HG02763 (cell line): ENCODE results near the gene CALM1.
"Not testable (repeated sequence)": the region's sequence is repeated elsewhere in the genome, so short reads cannot be mapped to it uniquely, and the experiment has no call there.

ENCODE experiments used
- ATAC-seq: cut with Tn5 transposase; IDR thresholded peaks from one replicate; pipeline ENCODE4 v1.9.1; 2021; ENCODE audit warnings: mild to moderate bottlenecking, moderate library complexity; ENCODE audit not compliant: unreplicated experiment

The CALM1 gene

DNA sequence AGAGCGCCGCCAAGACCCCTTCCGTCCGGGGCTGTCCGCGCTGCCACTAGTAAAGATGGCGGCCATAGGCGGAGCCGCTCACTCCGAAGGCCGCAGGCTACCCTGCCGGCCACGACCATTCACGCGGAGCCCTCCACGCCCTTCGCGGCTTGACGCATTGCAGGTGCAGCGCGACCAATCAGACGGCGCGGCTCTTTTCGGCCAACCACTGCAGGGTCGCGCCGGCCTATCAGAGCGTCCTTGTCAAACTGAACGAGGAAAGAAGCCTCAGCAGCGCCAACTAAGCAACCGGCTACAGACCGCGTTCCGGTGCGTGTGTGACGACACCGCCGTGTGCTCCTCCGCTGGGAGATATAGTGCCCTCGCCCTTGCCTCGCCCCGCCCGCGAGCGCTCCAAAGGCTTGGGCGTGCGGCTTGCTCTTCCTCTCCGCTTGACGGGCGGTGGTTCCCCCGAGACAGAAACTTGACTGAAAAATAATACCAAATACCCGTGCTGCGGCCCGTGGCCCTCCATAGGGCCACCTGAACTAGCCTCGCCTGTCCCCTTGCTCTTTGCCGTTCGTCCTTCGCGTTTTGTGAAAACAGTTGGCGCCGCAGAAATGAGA lies 13.6 kb upstream of the CALM1 start:
- ATAC-seq, result peak; percentile 92

DNA sequence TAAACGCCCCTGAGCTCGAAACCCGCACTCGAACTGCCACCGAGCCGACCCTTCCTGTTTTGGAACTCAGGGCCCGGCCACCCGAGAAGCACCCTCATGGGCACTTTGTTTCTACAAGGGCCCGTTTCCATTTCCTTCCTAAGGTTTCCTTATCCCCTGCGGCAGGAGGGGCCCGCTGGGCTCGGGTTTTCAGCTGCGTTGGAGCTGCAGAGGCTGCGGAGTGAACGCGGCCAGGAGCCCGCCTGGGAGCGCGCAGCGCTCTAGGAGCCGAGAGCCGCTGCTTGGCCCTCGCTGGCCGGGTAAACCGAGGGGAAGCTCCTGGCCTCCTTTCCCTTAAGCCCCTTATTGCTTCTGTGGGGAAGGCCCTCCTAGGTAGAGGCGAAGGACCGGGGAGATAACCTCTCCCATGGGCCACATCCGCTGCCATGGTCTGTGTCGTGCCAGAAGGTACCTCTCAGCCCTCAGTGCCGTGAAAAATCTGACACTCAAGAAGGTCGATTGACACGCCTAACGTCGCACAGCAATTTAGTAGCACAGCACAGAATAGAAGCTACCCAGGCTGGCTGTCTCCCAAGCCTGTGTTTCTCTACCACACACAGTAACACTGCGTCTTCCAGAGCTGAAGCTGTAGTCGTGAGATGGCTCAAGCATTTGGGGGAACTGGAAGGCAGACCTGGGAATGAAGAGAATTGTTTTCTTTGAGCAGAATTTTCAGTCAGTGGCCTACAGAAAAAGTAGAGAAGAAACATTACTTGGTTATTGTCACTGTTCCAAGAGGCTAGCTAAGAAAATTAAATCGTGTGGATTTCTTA lies 12.9 kb upstream of the CALM1 start:
- ATAC-seq, result no peak

DNA sequence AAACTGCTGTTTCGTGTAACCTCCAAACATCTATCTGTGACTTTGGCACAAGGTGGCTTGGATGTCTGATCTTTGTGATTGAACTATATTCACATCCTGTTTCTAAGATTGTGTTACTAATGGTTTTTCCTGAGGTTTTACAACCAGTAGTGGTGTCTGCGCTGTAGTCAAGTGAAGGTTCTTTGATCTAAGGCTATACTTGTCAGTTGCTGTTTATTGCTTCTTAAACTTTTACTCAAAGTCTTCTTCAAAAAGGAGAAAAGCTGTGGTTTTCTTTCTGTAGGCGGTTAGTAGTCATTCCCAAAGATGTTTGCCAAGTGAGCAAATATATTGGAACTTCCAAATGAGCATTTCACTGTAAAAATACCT lies 12.3 kb upstream of the CALM1 start:
- ATAC-seq, result no peak

DNA sequence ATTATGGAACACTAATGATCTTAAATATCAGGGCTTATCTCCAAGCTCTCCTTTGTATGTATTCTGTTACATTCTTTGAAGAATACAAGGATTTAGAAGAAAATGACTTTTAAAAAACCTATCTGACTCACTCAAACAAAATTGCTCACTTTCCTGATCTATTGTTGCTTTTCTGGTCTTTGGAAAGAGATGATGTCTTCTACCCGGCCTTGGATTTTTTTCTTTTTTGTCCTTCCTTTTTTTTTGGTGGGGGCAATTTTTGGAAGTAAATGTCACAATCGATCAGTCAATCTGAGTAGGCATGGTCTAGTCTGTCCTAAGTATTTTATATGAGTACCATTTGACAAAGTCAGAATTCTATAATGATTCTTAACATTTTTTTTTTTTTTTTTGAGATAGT lies 10.5 kb upstream of the CALM1 start:
- no peak for ATAC-seq

DNA sequence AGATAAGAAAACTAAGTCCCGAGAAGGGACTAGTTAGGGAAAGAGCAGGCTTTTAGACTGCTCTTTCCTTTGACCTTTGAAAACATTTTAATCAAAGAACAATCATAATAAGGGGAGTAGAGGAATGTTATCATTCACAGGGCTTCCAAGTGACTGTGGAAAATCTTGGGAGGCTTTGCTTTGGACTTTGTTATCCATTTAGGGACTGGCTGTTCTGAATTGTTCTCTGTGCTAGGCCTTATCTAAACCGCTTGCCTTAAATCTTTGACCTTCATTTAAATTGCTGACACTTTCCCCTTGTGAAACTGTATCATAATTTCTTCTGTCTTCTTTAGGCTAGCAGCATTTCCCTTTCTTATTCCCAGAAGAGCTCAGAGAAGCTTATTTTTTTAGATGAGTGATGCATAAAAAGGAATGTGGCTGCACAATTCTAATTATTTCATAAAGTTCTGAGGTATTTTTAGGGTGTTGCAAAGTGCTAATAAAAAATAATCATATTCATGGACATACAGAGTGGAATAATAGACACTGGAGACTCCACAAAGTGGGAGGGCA lies 9.5 kb upstream of the CALM1 start:
- ATAC-seq, result no peak

DNA sequence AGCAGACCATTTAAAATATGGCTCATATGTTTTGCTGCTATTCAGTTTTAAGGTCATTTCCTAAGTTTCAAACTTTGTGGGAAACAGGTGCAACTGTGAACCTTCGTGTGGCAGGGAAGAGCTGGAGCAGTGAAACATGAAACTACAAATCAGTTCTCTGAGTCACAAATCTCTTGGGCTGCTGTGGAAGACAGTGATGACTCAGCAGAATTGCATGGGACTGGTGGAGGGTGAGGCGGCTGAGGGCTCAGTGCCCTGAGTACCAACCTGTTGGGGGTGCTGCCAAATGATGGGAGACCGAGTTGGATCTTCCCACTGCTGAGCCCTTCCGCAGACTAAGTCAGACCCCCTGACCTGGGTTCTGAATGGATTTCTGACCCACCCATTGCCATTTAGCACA lies 8.4 kb upstream of the CALM1 start:
- ATAC-seq, result no peak

DNA sequence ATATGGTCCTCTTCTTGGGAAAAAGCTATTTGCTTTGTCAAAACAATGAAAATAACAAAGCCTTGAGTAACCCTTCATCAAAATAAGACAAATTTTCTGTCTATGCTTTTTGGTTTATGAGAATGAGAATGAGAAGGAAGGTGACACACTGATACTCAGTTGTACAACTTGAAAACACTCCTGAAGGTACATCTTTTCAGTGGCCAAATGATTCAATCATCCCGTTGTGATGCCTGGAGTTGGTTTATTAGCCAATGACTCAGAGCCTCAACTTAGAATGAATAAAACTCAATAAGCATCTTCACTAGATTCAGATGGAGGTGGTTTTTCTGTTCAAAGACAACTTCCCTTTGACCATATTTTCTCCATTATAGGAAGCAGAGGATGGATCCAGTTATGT lies 7.8 kb upstream of the CALM1 start:
- no peak for ATAC-seq

DNA sequence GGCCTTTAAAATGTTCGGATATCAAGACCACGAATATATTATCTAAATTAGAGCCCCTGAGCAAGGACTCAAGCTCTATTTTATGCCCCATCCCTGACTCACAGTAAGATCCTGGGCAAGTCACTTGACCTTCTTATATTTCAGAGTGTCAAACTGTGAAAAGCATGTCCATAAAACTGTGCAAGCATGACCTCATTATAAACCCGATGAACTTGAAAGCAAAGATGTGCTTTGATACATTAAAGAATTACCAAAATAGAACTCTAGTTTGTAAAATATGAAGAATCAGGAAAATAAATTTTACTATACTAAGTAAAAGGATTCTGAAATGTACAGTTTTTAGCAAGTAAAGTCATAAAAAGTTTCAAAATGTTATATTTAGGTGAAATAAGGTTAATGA lies 2.9 kb upstream of the CALM1 start:
- ATAC-seq, result no peak

DNA sequence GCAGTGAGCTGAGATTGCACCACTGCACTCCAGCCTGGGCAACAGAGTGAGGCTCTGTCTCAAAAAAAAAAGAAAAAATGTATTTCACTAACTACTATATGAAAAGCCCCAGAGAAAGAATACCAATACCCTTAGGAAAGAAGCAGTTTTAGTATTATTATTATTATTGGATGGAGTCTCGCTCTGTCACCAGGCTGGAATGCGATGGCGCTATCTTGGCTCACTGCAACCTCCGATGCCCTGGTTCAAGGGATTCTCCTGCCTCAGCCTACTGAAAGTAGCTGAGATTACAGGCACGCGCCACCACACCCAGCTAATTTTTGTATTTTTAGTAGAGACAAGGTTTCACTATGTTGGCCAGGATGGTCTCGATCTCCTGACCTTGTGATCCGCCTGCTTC lies 2.0 kb upstream of the CALM1 start:
- ATAC-seq, result not testable (repeated sequence)

DNA sequence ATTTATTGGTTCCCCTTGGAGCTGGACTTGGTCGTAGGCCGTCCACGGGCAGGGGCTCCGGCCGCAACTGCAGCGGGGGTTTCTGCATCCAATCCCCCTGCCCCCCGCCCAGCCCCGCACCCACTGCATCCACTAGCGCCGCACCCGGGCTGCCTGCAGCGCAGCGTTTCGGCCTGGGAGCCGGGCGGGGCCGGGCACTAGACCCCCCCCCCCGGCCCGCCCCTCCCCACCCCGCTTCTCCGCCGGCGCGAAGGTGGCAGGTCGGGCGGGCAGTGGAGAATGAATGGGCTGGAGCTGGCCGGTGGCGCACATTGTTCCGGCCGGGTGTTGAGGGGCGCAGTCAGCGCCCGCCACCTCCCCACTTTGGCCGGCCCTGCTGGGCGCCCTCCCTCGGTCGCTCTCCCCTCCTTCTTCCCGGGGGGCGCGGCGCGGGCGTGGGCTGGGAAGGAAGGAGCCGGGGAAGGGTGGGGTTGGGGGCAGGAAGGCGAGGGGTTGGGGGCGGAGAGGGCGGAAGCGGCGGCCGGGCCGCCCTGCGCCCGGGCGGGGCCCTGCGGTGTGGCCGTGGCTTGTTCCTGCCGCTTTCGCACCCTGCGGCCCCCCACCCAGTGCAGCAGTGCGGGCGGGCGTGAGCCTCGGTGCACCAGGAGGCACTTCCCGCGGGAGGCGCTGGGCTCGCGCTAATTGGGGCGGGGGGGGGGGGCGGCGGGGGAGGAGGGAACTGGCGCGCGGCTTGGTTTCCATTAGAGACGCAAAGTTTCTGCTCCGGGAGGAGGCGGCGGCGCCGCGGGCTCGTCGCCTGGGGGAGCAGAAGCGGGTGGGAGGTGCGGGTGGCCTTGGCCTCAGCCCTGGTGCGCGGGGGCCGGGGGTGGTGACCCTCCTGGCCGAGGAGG lies 841 bp downstream of the CALM1 start:
- ATAC-seq, result peak; percentile 17

DNA sequence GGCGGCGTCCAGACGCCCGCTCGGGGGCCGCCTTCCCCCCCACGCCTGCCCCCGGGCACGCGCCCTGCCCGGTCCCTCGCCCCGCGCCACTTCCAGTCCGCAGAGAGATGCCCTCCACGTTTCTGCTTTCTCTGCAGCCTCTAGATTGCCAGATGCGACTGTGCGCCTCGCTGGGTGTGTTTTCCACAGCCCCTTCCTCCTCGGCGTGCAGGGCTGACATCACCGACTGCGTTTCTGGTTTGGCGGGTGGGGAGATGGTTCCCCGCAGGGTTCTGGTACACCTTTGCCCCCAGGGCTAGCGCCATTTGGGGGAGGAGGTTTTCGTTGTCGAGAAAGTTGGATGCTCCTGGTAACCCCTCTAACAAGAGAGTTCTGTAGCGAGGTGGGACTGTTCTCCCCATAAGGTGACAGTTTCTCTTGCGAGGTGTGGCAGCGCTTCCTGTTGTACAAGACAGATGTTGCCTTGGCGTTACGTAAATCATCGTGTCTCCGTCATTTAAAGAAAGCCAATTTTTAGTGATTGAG lies 1.5 kb downstream of the CALM1 start:
- ATAC-seq, result peak; percentile 8

DNA sequence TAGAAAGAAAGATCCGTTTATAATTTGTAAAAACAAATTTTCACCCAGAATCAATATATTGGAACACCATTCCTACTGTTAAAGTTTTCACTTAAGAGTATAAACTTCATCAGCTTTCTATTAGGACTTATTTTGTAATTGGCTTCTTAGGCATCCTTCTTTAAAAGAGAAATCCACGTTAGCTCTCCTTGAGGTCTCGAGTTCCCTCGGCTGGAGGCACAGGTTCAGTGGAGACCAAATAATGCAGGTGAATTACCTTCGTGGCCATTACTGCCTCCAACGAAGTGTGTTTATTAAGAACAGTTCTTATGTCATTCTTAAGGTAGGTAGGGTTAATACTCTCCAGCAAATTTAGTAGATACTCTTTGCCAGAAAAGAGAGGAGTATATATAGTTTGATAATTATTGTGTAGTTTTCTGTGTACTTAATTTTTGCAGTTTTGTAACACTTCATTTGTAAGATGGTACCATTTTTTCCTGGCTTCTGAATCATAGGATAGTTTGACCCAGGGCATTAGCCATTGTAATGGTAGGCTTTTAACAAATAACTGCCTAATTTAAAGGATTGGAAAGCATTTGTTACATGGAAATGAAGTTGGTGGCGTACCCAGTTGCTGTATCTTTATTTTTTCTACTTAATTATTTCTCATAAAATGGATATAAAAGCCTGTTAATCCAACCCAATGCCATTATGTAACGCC lies 2.2 kb downstream of the CALM1 start:
- no peak for ATAC-seq

DNA sequence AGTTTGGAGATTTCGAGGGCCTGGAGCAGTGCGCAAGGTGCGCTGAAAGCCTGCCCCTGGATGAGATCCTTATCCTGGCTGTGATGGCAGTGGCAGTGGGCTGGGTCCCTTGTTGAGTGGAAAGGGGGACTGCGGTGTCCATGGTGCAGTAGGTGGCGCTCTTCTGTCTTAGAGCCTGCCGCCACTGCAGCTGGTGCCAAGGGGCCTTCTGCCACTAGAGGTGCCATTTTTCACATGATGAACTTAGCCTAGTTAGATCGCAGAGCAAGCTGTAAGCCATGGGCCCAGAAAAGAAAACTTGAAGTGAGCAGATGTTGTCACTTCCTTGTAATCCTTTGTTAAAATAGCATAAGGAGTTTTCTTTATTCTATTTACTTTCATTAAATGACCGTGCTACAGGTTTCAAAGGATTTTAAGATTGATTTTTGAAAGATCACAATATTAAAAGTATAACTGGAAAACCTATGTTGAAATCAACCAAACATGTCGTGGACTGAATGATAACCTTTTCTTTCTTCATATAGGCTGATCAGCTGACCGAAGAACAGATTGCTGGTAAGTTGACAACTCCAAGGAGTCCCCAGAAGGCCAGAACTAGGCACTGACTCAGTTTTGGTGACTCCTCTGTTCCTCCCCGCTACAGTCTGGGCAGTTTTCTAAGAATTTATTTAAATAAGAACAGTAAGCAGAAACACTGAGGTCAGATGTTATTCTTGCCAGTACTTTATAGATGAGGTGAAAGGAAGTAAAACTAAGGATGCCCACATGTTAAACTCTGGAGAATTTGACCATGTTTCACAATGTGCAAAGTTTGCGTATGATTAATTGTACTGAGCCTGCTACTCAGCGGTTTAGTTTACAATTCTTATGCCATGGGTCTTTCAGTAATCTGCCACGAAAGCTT lies 3.0 kb downstream of the CALM1 start:
- ATAC-seq, result peak; percentile 42

DNA sequence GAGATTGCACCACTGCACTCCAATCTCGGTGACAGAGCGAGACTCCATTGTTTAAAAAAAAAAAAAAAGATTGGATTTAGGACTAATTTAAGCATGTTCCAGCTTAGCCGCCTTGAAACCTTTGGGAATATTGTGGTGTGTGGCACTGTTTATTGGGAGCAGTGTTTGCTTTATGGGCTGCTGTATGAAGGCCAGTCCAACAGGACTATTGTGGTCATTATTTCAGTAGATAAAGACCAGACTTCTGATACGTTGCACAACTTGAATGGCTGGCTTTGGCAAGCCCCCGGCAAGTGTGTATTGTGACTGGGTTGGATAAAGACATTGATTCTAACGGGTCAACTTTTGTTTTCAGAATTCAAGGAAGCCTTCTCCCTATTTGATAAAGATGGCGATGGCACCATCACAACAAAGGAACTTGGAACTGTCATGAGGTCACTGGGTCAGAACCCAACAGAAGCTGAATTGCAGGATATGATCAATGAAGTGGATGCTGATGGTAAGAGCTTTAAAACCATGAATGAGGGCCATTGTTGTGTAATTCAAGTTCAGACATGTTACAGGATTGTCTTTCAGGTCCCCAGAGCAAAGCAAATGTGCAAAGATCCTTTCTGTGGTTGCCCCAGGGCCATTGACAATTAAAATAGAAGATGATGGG lies 4.2 kb downstream of the CALM1 start:
- no peak for ATAC-seq

DNA sequence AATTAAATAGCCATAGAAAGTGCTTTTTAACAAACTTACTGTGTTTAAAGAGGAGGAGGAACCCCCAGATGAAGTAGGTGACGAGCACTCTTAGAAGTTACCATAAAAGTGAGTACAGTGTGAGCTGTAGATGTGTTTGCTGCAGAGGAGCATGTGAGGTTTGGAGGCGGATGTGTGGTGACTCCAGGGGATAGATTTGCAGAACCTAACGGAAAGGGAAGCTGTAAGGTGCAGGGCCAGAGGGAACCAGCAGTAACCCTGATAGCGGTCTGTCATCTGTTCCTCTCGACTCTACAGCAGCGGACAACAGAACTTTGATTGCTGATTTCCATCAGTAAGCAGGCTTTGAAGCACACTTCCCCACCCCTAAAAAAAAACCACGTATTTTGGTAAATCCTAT lies 5.2 kb downstream of the CALM1 start:
- no peak for ATAC-seq

DNA sequence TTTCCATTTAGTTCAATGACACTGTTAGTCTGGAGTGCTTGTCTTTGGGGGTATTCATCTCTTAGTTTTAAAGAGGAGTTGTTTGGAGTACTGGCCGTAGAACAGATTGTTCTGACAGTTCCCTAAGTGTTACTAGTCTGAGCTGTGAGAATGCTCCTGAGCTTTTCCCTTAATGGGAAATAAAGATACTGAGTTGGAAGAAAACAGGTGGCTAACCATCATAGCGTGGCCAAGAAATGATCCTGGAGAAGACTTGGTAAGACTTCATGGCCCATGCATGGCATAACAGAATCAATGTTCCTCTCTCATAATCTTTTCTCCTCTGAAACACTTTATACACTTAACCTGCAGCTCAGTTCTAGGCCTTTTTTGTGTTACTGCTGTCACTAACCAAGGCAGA lies 6.2 kb downstream of the CALM1 start:
- ATAC-seq, result no peak

DNA sequence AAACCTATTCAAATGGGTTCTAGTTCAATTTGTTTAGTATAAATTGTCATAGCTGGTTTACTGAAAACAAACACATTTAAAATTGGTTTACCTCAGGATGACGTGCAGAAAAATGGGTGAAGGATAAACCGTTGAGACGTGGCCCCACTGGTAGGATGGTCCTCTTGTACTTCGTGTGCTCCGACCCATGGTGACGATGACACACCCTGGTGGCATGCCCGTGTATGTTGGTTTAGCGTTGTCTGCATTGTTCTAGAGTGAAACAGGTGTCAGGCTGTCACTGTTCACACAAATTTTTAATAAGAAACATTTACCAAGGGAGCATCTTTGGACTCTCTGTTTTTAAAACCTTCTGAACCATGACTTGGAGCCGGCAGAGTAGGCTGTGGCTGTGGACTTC lies 8.3 kb downstream of the CALM1 start:
- ATAC-seq, result no peak

DNA sequence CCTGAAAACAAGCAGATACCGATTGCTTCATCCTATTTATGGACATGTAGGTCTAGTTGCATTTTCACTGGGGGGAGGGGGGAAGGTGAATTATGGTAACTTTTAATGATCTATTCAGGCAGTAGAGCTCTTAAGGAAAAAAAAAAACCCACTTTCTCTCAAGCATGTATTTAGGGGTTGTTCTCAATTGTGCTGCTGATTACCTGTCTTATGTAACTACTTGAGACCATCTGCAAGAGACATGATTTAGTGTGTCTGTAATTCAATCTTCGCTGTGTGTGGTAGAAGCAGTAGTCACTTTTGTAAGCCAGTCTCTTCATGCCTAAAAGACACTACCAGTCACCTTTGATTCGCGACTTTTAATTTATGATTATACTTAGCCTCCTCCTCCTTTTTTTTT lies 8.9 kb downstream of the CALM1 start:
- no peak for ATAC-seq

DNA sequence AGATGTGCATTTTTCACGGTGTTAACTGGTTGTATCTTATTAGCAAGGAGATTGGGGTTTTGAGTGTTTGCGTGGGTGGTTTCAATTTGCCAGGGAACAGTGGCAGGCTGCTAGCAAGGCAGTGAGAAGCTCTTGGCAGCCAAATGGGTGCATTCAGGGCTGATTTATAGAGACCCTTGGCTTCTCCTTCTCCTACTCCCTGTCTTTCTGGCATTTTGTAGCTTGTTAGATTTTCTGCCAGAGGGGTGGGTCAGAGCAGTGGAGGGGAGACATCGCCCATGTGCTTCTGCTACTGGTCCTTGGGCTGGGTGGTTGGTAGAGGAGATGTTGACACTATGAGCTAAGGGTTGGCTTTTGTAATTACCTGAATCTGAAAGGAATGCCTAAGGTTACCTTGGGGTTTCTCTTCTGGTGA lies 9.6 kb downstream of the CALM1 start:
- no peak for ATAC-seq
